Measurements from ENCODE around the gene YPEL3. TPM values are rescaled to one million over a fixed set of nuclear protein-coding genes. Genes with fewer than 3 reads are reported as not detected.

Gene YPEL3
- total RNA-seq, 3 donors from 2014 or later: 106 to 143 (median 114) TPM

GRCh38 chr16:30068333-30068732 is 27.7 kb downstream of the YPEL3 start:
- Histone ChIP-seq H3K4me1 (peaks cover 11 to 15% of the 10 kb centered on the region in 2 donors), H3K36me3 (peaks cover 13% of the 10 kb centered on the region), H3K27ac (peak overlapping the region; percentile 54 to 77), H3K4me3 (no peak overlapping the region), H3K9me3 (no peaks in the 10 kb centered on the region), H3K27me3 (no peaks in the 10 kb centered on the region)
- DNase-seq (ENCODE audit: low spot score in 2 of 2): no peak
- intact Hi-C loops (cut with DNase I; ENCODE audit: low total_unique reads): no loop called here
- no peak for TF ChIP-seq CTCF (IDR thresholded peaks at IDR 0.05)
- no peak for TF ChIP-seq POLR2A (IDR thresholded peaks at IDR 0.05)
- no peak for TF ChIP-seq POLR2AphosphoS5 (IDR thresholded peaks at IDR 0.05)

- H3K4me1 ChIP-seq: peaks cover 13 to 17% of the 10 kb centered on the region in 2 donors
- no peak for DNase-seq (ENCODE audit: low spot score in 2 of 2)
- intact Hi-C loops (cut with DNase I; ENCODE audit: low total_unique reads): no loop called here
- no peak for TF ChIP-seq POLR2A (IDR thresholded peaks at IDR 0.05)
- TF ChIP-seq POLR2AphosphoS5 (IDR thresholded peaks at IDR 0.05): no peak
- no peak for TF ChIP-seq CTCF (IDR thresholded peaks at IDR 0.05)
- H3K27ac ChIP-seq: peak overlapping the region; percentile 93 to 98
- H3K4me3 ChIP-seq: peak overlapping the region in 2 of 3 donors; percentile 87 to 97
- H3K9me3 ChIP-seq: no peaks in the 10 kb centered on the region
- peaks cover 13% of the 10 kb centered on the region for H3K36me3 ChIP-seq
- H3K27me3 ChIP-seq: no peaks in the 10 kb centered on the region
Observed at GRCh38 chr16:30067584-30067916, 28.5 kb downstream of the YPEL3 start.

GRCh38 chr16:30066761-30067583 is 29.0 kb downstream of the YPEL3 start:
- peaks cover 13% of the 10 kb centered on the region for H3K36me3 ChIP-seq
- DNase-seq (ENCODE audit: low spot score in 2 of 2): no peak
- TF ChIP-seq CTCF (IDR thresholded peaks at IDR 0.05) (no peak), POLR2AphosphoS5 (IDR thresholded peaks at IDR 0.05) (no peak)
- H3K4me3 ChIP-seq: peak overlapping the region; percentile 87 to 97 (median 95)
- intact Hi-C loops (cut with DNase I; ENCODE audit: low total_unique reads): no loop called here
- H3K4me1 ChIP-seq: peaks cover 13 to 17% of the 10 kb centered on the region in 2 donors
- H3K27me3 ChIP-seq: no peaks in the 10 kb centered on the region
- peak overlapping the region; percentile 93 to 98 for H3K27ac ChIP-seq
- no peaks in the 10 kb centered on the region for H3K9me3 ChIP-seq

GRCh38 chr16:30065943-30066760 is 29.9 kb downstream of the YPEL3 start:
- peak overlapping the region; percentile 87 to 97 (median 95) for H3K4me3 ChIP-seq
- TF ChIP-seq CTCF (IDR thresholded peaks at IDR 0.05) (no peak), POLR2AphosphoS5 (IDR thresholded peaks at IDR 0.05) (peak in 1 of 3 donors; percentile 10)
- H3K4me1 ChIP-seq: peaks cover 13 to 17% of the 10 kb centered on the region in 2 donors
- no peaks in the 10 kb centered on the region for H3K9me3 ChIP-seq
- intact Hi-C loops (cut with DNase I; ENCODE audit: low total_unique reads): no loop called here
- peaks cover 13% of the 10 kb centered on the region for H3K36me3 ChIP-seq
- no peaks in the 10 kb centered on the region for H3K27me3 ChIP-seq
- peak overlapping the region; percentile 93 to 98 for H3K27ac ChIP-seq
- DNase-seq (ENCODE audit: low spot score in 2 of 2): no peak
